WERI-Rb-1 (cell line): ENCODE results near the gene CCDC85B.

Experiments used
- DNase-seq: peaks from one replicate; pipeline ENCODE4 v3.0.0-alpha.2; 2020
- H3K27ac ChIP-seq: fragments of 250-450 bp; sonication (Bioruptor Pico); 2 replicates; pipeline ENCODE4 v1.5.1; 2020; ENCODE audit warnings: mild to moderate bottlenecking, moderate library complexity
- H3K27me3 ChIP-seq: fragments of 250-450 bp; sonication (Bioruptor Pico); 2 replicates; pipeline ENCODE4 v1.5.1; 2021; ENCODE audit warnings: mild to moderate bottlenecking, low read depth, moderate library complexity; ENCODE audit not compliant: insufficient read depth, severe bottlenecking
- H3K36me3 ChIP-seq: fragments of 250-450 bp; sonication (Bioruptor Pico); 2 replicates; pipeline ENCODE4 v1.5.1; 2020; ENCODE audit warnings: mild to moderate bottlenecking, moderate library complexity
- H3K4me3 ChIP-seq: 2 replicates; pipeline ENCODE4 v1.5.1; 2011; ENCODE audit warnings: low read depth, mild to moderate bottlenecking, control low read depth, low read length
- H3K9me3 ChIP-seq: fragments of 250-450 bp; sonication (Bioruptor Pico); 2 replicates; pipeline ENCODE4 v1.5.1; 2021; ENCODE audit warnings: mild to moderate bottlenecking, moderate library complexity; ENCODE audit not compliant: severe bottlenecking
- CTCF ChIP-seq: IDR thresholded peaks from 2 replicates; pipeline ENCODE4 v1.5.1; 2011; ENCODE audit warnings: low read depth, mild to moderate bottlenecking, control low read depth, inconsistent platforms, low read length

The CCDC85B gene

GRCh38 chr11:65917077-65917433 lies 26.6 kb downstream of the CCDC85B start:
- TF ChIP-seq CTCF, result no peak
- Histone ChIP-seq H3K4me3 (no peak overlapping the region), H3K9me3 (no peaks in the 10 kb centered on the region), H3K36me3 (peaks cover 4% of the 10 kb centered on the region; the same call in 1 of the 2 replicates), H3K27me3 (no peaks in the 10 kb centered on the region), H3K27ac (no peak overlapping the region)
- DNase-seq, result no peak

GRCh38 chr11:65917434-65918210 lies 27.1 kb downstream of the CCDC85B start:
- Histone ChIP-seq H3K27me3 (no peaks in the 10 kb centered on the region), H3K36me3 (peaks cover 9% of the 10 kb centered on the region), H3K4me3 (peak overlapping the region; percentile 94), H3K27ac (no peak overlapping the region), H3K9me3 (no peaks in the 10 kb centered on the region)
- no peak for DNase-seq
- no peak for TF ChIP-seq CTCF

GRCh38 chr11:65918211-65919140 lies 28.0 kb downstream of the CCDC85B start, which contains the start of gene C11orf68:
C11orf68 (minus strand) TSS chr11:65919062; CDS start chr11:65919031, 31 bp downstream.
- peak within 1 kb of the TSS; percentile 82 for H3K27ac ChIP-seq
- TF ChIP-seq CTCF, result no peak

GRCh38 chr11:65919141-65919572 lies 28.7 kb downstream of the CCDC85B start, which contains the start of gene DRAP1:
DRAP1 (plus strand) TSS chr11:65919426; CDS start chr11:65919502, 76 bp downstream.
- no peak for TF ChIP-seq CTCF
- Histone ChIP-seq H3K9me3 (no peaks in the 10 kb centered on the region), H3K27me3 (no peaks in the 10 kb centered on the region), H3K27ac (peak within 1 kb of the TSS; percentile 82), H3K36me3 (peaks cover 17% of the 10 kb centered on the region), H3K4me3 (peak within 1 kb of the TSS; percentile 94)
- peak; percentile 98 for DNase-seq

More at GRCh38 chr11:65918211-65919140, 28.0 kb downstream of the CCDC85B start, which contains the start of gene C11orf68:
- peak within 1 kb of the TSS; percentile 94 for H3K4me3 ChIP-seq
- peak; percentile 35 for DNase-seq
- peaks cover 15% of the 10 kb centered on the region for H3K36me3 ChIP-seq
- no peaks in the 10 kb centered on the region for H3K9me3 ChIP-seq
- no peaks in the 10 kb centered on the region for H3K27me3 ChIP-seq

- Histone ChIP-seq H3K9me3 (no peaks in the 10 kb centered on the region), H3K27me3 (no peaks in the 10 kb centered on the region), H3K36me3 (peaks cover 17% of the 10 kb centered on the region), H3K27ac (peak overlapping the region; percentile 74), H3K4me3 (peak overlapping the region; percentile 56)
- peak; percentile 57 for DNase-seq
- no peak for TF ChIP-seq CTCF
Measured at GRCh38 chr11:65919573-65920371, 29.3 kb downstream of the CCDC85B start.
